Trophoblast cell (in vitro differentiated cells and primary cell): ENCODE measurements around the gene CCT6B.

Source experiments
- DNase-seq, 2 donors: peaks; one replicate each; pipeline ENCODE4 v3.0.0-alpha.2; 2016
- H2AFZ ChIP-seq: 2 replicates; pipeline ENCODE4 v1.6.1; 2013; ENCODE audit warnings: low read length, moderate library complexity, mild to moderate bottlenecking; ENCODE audit not compliant: insufficient read depth, poor library complexity
- H2AK5ac ChIP-seq: 2 replicates; pipeline ENCODE4 v1.6.1; 2013; ENCODE audit warnings: mild to moderate bottlenecking, low read length
- H2BK120ac ChIP-seq: 2 replicates; pipeline ENCODE4 v1.6.1; 2013; ENCODE audit warnings: low read length, mild to moderate bottlenecking, moderate library complexity; ENCODE audit not compliant: insufficient read depth, poor library complexity
- H2BK12ac ChIP-seq: 2 replicates; pipeline ENCODE4 v1.6.1; 2013; ENCODE audit warnings: mild to moderate bottlenecking, low read length, moderate library complexity
- H2BK5ac ChIP-seq: 2 replicates; pipeline ENCODE4 v1.6.1; 2013; ENCODE audit warnings: low read length, low read depth, moderate library complexity, mild to moderate bottlenecking; ENCODE audit not compliant: poor library complexity
- H3K14ac ChIP-seq: 2 replicates; pipeline ENCODE4 v1.6.1; 2013; ENCODE audit warnings: mild to moderate bottlenecking, low read length
- H3K18ac ChIP-seq: 2 replicates; pipeline ENCODE4 v1.6.1; 2013; ENCODE audit warnings: mild to moderate bottlenecking, low read length
- H3K23ac ChIP-seq: 2 replicates; pipeline ENCODE4 v1.6.1; 2013; ENCODE audit warnings: low read length
- H3K27ac ChIP-seq: 2 replicates; pipeline ENCODE4 v1.5.1; 2013; ENCODE audit warnings: low read depth, mild to moderate bottlenecking, inconsistent platforms, low read length, moderate library complexity
- H3K27me3 ChIP-seq: 2 replicates; pipeline ENCODE4 v1.6.1; 2013; ENCODE audit warnings: inconsistent platforms, mild to moderate bottlenecking, low read length, moderate library complexity; ENCODE audit not compliant: insufficient read depth
- H3K36me3 ChIP-seq, 2 experiments: 1 replicate in 1 of 2; 2 replicates in 1 of 2; pipeline ENCODE4 v1.6.1; 2013; ENCODE audit warnings: low read length in 2 of 2, mild to moderate bottlenecking in 2 of 2, moderate library complexity in 1 of 2; ENCODE audit not compliant: insufficient read depth in 2 of 2, control insufficient read depth in 1 of 2
- H3K4ac ChIP-seq: 2 replicates; pipeline ENCODE4 v1.6.1; 2013; ENCODE audit warnings: low read depth, mild to moderate bottlenecking, low read length, moderate library complexity
- H3K4me1 ChIP-seq, 2 experiments: 1 replicate in 1 of 2; 2 replicates in 1 of 2; pipeline ENCODE4 v1.6.1; 2013; ENCODE audit warnings: low read length in 2 of 2, mild to moderate bottlenecking in 2 of 2, moderate library complexity in 1 of 2; ENCODE audit not compliant: insufficient read depth in 2 of 2, control insufficient read depth in 1 of 2
- H3K4me2 ChIP-seq: 2 replicates; pipeline ENCODE4 v1.6.1; 2013; ENCODE audit warnings: inconsistent platforms, mild to moderate bottlenecking, low read length, moderate library complexity
- H3K4me3 ChIP-seq: 2 replicates; pipeline ENCODE4 v1.5.1; 2013; ENCODE audit warnings: mild to moderate bottlenecking, low read depth, low read length, inconsistent platforms
- H3K79me1 ChIP-seq: one replicate; pipeline ENCODE4 v1.6.1; 2013; ENCODE audit warnings: low read length
- H3K79me2 ChIP-seq: 2 replicates; pipeline ENCODE4 v1.6.1; 2013; ENCODE audit warnings: low read length, mild to moderate bottlenecking; ENCODE audit not compliant: control insufficient read depth, insufficient read depth, poor library complexity
- H3K9ac ChIP-seq: 2 replicates; pipeline ENCODE4 v1.6.1; 2013; ENCODE audit warnings: mild to moderate bottlenecking, low read length
- H3K9me3 ChIP-seq: 2 replicates; pipeline ENCODE4 v1.6.1; 2013; ENCODE audit warnings: low read depth, mild to moderate bottlenecking, control low read depth, inconsistent platforms, low read length; ENCODE audit not compliant: insufficient read depth
- H4K12ac ChIP-seq: 2 replicates; pipeline ENCODE4 v1.6.1; 2013; ENCODE audit warnings: low read depth, mild to moderate bottlenecking, low read length, moderate library complexity
- H4K8ac ChIP-seq: 2 replicates; pipeline ENCODE4 v1.6.1; 2013; ENCODE audit warnings: low read depth, mild to moderate bottlenecking, low read length, moderate library complexity
- H4K91ac ChIP-seq: one replicate; pipeline ENCODE4 v1.6.1; 2013; ENCODE audit warnings: low read depth, mild to moderate bottlenecking, low read length, moderate library complexity
- WGBS: extraction: QIAGEN DNeasy Blood & Tissue Kit; methylation state at CpG from one replicate; pipeline ENCODE4 v1.1.7; 2013; ENCODE audit warnings: missing lambda C conversion rate; ENCODE audit not compliant: insufficient read length, insufficient coverage; ENCODE audit errors: extremely low coverage; 5-methylcytosine and 5-hydroxymethylcytosine counted together

The CCT6B gene

DNA sequence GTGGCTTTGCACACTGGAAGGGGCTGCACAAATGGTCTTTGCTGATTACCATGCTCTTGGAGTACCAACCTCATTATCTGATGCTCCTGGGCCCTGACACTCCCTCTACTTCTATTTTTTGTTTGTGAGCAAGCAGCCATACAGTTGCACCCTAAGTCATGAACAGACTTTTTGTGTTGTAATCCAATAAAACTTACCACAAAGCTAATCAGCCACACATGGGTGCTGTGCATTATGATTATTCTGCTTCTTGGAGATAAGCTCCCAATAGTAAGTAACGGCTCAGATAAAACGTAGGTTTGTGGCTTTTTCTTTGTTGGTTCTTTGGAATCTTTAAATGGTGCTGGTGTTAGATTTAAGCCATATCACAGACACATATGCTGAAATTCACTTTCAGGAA is 76.2 kb downstream of the CCT6B start:
- no CpG with 5 or more reads among the region's 2 CpGs for WGBS
- H3K14ac ChIP-seq: no peak overlapping the region

DNA sequence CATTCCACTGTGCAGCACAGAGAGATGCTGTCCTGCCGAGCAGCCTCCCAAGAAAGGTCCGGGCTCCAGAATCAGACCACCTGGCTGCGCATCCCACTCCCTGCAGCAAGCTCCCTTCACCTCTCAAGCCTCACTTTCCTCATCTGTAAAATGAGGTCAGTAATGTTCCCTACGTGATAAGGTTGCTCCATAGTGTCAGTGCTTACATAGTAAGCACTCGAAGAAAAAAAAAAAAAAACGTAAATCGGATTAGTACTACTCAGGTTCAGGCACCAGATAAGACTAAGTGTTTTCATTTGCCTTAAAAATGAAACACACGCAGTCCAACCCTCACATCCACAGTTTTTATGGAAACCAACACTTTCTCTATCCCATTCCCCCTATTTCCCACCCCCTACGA is 76.7 kb downstream of the CCT6B start:
- Histone ChIP-seq H3K27ac (no peak overlapping the region), H2AK5ac (no peak overlapping the region), H2BK5ac (no peak overlapping the region), H3K14ac (no peak overlapping the region), H2AFZ (no peak overlapping the region), H3K27me3 (peaks cover 2% of the 10 kb centered on the region), H3K4me3 (no peak overlapping the region), H4K91ac (no peak overlapping the region), H3K79me2 (no peaks in the 10 kb centered on the region), H3K36me3 (no peaks in the 10 kb centered on the region), H4K12ac (no peak overlapping the region), H3K18ac (no peak overlapping the region), H3K4me2 (no peak overlapping the region), H2BK120ac (no peak overlapping the region), H3K4me1 (no peaks in the 10 kb centered on the region), H3K79me1 (no peaks in the 10 kb centered on the region), H2BK12ac (no peak overlapping the region), H3K23ac (no peak overlapping the region), H3K9me3 (no peaks in the 10 kb centered on the region), H3K4ac (no peak overlapping the region), H4K8ac (no peak overlapping the region), H3K9ac (no peak overlapping the region)
- WGBS: no CpG with 5 or more reads among the region's 9 CpGs
- no peak for DNase-seq

More for the DNA sequence above, 76.2 kb downstream of the CCT6B start:
- Histone ChIP-seq H2BK5ac (no peak overlapping the region), H2AFZ (no peak overlapping the region), H3K79me1 (no peaks in the 10 kb centered on the region), H3K36me3 (no peaks in the 10 kb centered on the region), H3K79me2 (no peaks in the 10 kb centered on the region), H4K12ac (no peak overlapping the region), H3K18ac (no peak overlapping the region), H3K27ac (no peak overlapping the region), H4K91ac (no peak overlapping the region), H2AK5ac (no peak overlapping the region), H3K4me3 (no peak overlapping the region), H3K9me3 (no peaks in the 10 kb centered on the region), H3K4me1 (no peaks in the 10 kb centered on the region), H3K4me2 (no peak overlapping the region), H3K23ac (no peak overlapping the region), H2BK12ac (no peak overlapping the region), H3K4ac (no peak overlapping the region), H2BK120ac (no peak overlapping the region), H3K9ac (no peak overlapping the region), H3K27me3 (peaks cover 2% of the 10 kb centered on the region), H4K8ac (no peak overlapping the region)
- DNase-seq: no peak

DNA sequence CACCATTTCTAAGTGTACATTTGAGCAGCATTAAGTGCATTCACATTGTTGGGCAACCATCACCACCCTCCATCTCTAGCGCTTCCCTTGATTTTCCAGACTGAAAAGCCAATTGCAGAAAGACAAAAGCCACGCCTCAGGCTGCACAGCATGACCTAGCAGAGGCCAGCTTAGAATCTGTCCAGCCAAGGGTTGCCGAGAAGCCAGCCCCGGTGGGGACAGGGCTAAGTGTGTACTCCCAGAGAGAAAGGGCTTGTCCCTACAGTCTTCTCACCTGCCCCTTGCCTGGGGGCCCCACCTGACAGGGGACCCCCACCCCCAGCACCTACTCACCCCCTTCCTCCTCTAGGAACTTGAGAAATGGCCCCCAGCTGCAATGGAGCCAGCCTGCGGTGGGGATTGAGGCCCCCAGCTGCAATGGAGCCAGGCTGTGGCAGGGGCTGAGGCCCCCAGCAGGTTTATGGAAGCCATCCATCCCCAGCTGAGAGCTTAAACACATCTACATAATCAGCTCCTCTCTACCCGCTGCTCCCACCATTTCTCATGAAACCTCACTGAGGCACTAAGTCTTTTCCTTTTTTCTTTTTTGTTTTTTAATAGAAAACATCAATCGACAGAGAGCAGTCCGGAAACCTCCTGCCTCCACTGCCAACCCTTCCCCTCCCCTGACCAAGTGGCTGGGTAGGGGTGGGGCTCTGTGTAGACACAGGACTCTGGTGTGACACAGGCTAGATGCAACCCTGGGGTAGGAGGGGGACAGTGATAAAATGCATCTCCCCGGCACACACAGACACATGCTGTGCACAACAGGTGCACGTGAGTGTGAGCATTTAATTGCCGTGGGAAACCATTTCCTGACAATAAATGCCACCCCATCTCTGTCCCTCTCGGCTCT is 77.9 kb downstream of the CCT6B start:
- Histone ChIP-seq H3K27ac (no peak overlapping the region), H3K18ac (no peak overlapping the region), H3K4me2 (no peak overlapping the region), H3K4me3 (no peak overlapping the region), H3K9me3 (no peaks in the 10 kb centered on the region), H4K91ac (no peak overlapping the region), H3K79me2 (no peaks in the 10 kb centered on the region), H2AFZ (no peak overlapping the region), H4K12ac (no peak overlapping the region), H2BK12ac (no peak overlapping the region), H3K9ac (no peak overlapping the region), H3K79me1 (no peaks in the 10 kb centered on the region), H3K14ac (no peak overlapping the region), H3K23ac (no peak overlapping the region), H4K8ac (no peak overlapping the region), H3K4ac (no peak overlapping the region), H3K4me1 (no peaks in the 10 kb centered on the region), H2BK5ac (no peak overlapping the region), H3K27me3 (peaks cover 2% of the 10 kb centered on the region), H2AK5ac (no peak overlapping the region), H2BK120ac (no peak overlapping the region), H3K36me3 (no peaks in the 10 kb centered on the region)
- no CpG with 5 or more reads among the region's 12 CpGs for WGBS
- DNase-seq: no peak

DNA sequence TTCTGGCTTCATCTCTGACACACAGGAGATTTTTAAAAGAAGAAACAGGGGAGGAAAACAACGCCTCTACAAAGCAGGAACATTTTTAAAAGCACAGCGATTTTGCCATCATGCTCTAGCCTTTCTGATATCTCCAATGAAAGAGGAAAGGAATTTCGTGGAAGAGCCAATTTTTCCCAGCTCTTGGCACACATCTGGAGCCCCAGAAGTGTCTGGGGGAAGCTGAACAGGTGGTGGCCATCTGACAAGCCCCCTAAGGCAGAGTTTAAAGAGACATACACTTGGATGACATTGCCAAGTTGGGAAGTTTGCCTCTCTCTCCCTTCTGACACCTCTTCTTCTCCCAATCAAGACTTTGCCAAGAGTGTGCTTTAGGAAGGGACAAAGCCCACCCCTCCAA is 82.1 kb downstream of the CCT6B start:
- no peak overlapping the region for H3K23ac ChIP-seq
- H3K27ac ChIP-seq: no peak overlapping the region
- no peak overlapping the region for H3K4me3 ChIP-seq
- no peak overlapping the region for H4K91ac ChIP-seq
- H3K4ac ChIP-seq: no peak overlapping the region
- no peaks in the 10 kb centered on the region for H3K79me1 ChIP-seq
- no CpG with 5 or more reads among the region's 3 CpGs for WGBS
- no peak overlapping the region for H2AFZ ChIP-seq
- no peaks in the 10 kb centered on the region for H3K36me3 ChIP-seq
- H4K12ac ChIP-seq: no peak overlapping the region
- H3K14ac ChIP-seq: no peak overlapping the region
- H3K27me3 ChIP-seq: no peaks in the 10 kb centered on the region
- no peak overlapping the region for H3K9ac ChIP-seq
- H4K8ac ChIP-seq: no peak overlapping the region
- H2BK5ac ChIP-seq: no peak overlapping the region
- H3K4me2 ChIP-seq: no peak overlapping the region
- no peak for DNase-seq
- no peaks in the 10 kb centered on the region for H3K4me1 ChIP-seq
- H3K9me3 ChIP-seq: peaks cover 3% of the 10 kb centered on the region
- H2BK12ac ChIP-seq: no peak overlapping the region
- H2AK5ac ChIP-seq: no peak overlapping the region
- no peaks in the 10 kb centered on the region for H3K79me2 ChIP-seq
- H3K18ac ChIP-seq: no peak overlapping the region
- no peak overlapping the region for H2BK120ac ChIP-seq
